Peyer's patch (tissue), 4 donors: ENCODE results near the gene ATP1A1.

Source experiments
- CTCF ChIP-seq, 6 experiments: fragments of 450-650 bp in 4 of 6; fragments of 200-600 bp in 2 of 6; sonication (generic) in 1 of 6; IDR thresholded peaks; one replicate each; pipeline ENCODE4 v1.5.1; 2017 to 2019; ENCODE audit warnings: antibody characterized with exemption in 6 of 6, mild to moderate bottlenecking in 3 of 6, moderate library complexity in 1 of 6
- POLR2A ChIP-seq, 2 donors: fragments of 450-650 bp; IDR thresholded peaks; one replicate each; pipeline ENCODE4 v1.5.1; 2017; ENCODE audit warnings: antibody characterized with exemption in 2 of 2, mild to moderate bottlenecking in 2 of 2, moderate library complexity in 2 of 2

- TF ChIP-seq POLR2A (IDR thresholded peaks at IDR 0.05) (no peak), CTCF (IDR thresholded peaks at IDR 0.05) (no peak)
Measured at GRCh38 chr1:116334868-116335635, 38.0 kb upstream of the ATP1A1 start.
